H9 (cell line): ENCODE measurements around the gene TMTC2. TPM values are rescaled to one million over a fixed set of nuclear protein-coding genes. Genes with fewer than 3 reads are reported as not detected.

Source experiments
- DNase-seq: peaks from one replicate; pipeline ENCODE4 v3.0.0-alpha.2; 2017
- H2AFZ ChIP-seq: one replicate; pipeline ENCODE4 v1.6.1; 2013; ENCODE audit warnings: mild to moderate bottlenecking, low read length, control low read depth, moderate library complexity
- H2AK5ac ChIP-seq: 2 replicates; pipeline ENCODE4 v1.6.1; 2013; ENCODE audit warnings: low read length, control low read depth, mixed read lengths; ENCODE audit not compliant: insufficient read length
- H2BK120ac ChIP-seq: one replicate; pipeline ENCODE4 v1.6.1; 2013; ENCODE audit warnings: low read depth, mild to moderate bottlenecking, low read length, control low read depth, inconsistent platforms; ENCODE audit not compliant: poor library complexity, severe bottlenecking
- H2BK12ac ChIP-seq: 2 replicates; pipeline ENCODE4 v1.6.1; 2013; ENCODE audit warnings: low read length, control low read depth, mixed read lengths, low read depth; ENCODE audit not compliant: insufficient read length
- H2BK15ac ChIP-seq: 2 replicates; pipeline ENCODE4 v1.6.1; 2013; ENCODE audit warnings: low read depth, low read length, control low read depth
- H2BK20ac ChIP-seq: one replicate; pipeline ENCODE4 v1.6.1; 2013; ENCODE audit warnings: low read depth, mild to moderate bottlenecking, low read length, control low read depth, inconsistent platforms; ENCODE audit not compliant: poor library complexity, severe bottlenecking
- H2BK5ac ChIP-seq: 2 replicates; pipeline ENCODE4 v1.6.1; 2013; ENCODE audit warnings: low read length, control low read depth, mixed read lengths; ENCODE audit not compliant: insufficient read length
- H3K14ac ChIP-seq: 2 replicates; pipeline ENCODE4 v1.6.1; 2013; ENCODE audit warnings: low read length, control low read depth; ENCODE audit not compliant: insufficient read depth
- H3K18ac ChIP-seq: 2 replicates; pipeline ENCODE4 v1.6.1; 2013; ENCODE audit warnings: low read depth, mild to moderate bottlenecking, mixed read lengths, low read length, control low read depth; ENCODE audit not compliant: insufficient read length
- H3K23ac ChIP-seq: 2 replicates; pipeline ENCODE4 v1.6.1; 2013; ENCODE audit warnings: low read length, control low read depth, mixed read lengths, low read depth; ENCODE audit not compliant: insufficient read length
- H3K23me2 ChIP-seq: 2 replicates; pipeline ENCODE4 v1.6.1; 2013; ENCODE audit warnings: low read depth, mild to moderate bottlenecking, mixed read lengths, low read length, control low read depth; ENCODE audit not compliant: insufficient read length, poor library complexity, severe bottlenecking
- H3K27ac ChIP-seq: 2 replicates; pipeline ENCODE4 v1.5.1; 2013; ENCODE audit warnings: low read length, control low read depth, mixed read lengths, low read depth; ENCODE audit not compliant: insufficient read length
- H3K27me3 ChIP-seq: 2 replicates; pipeline ENCODE4 v1.6.1; 2013; ENCODE audit warnings: low read length, control low read depth, inconsistent platforms; ENCODE audit not compliant: insufficient read depth
- H3K4ac ChIP-seq: 2 replicates; pipeline ENCODE4 v1.6.1; 2013; ENCODE audit warnings: low read depth, mild to moderate bottlenecking, control low read depth, inconsistent platforms, low read length, moderate library complexity
- H3K4me1 ChIP-seq: 2 replicates; pipeline ENCODE4 v1.6.1; 2013; ENCODE audit warnings: low read length, control low read depth, inconsistent platforms; ENCODE audit not compliant: insufficient read depth
- H3K4me2 ChIP-seq: 2 replicates; pipeline ENCODE4 v1.6.1; 2013; ENCODE audit warnings: low read length, control low read depth, mixed read lengths; ENCODE audit not compliant: insufficient read length, insufficient read depth
- H3K56ac ChIP-seq: 2 replicates; pipeline ENCODE4 v1.6.1; 2013; ENCODE audit warnings: low read depth, mild to moderate bottlenecking, mixed read lengths, low read length, control low read depth; ENCODE audit not compliant: insufficient read length
- H3K79me1 ChIP-seq: 2 replicates; pipeline ENCODE4 v1.6.1; 2013; ENCODE audit warnings: low read depth, mild to moderate bottlenecking, moderate library complexity, low read length, control low read depth, inconsistent platforms; ENCODE audit not compliant: insufficient read depth, poor library complexity, severe bottlenecking
- H3K79me2 ChIP-seq: 2 replicates; pipeline ENCODE4 v1.6.1; 2013; ENCODE audit warnings: low read length, control low read depth, inconsistent platforms; ENCODE audit not compliant: insufficient read depth
- H3K9ac ChIP-seq: 2 replicates; pipeline ENCODE4 v1.6.1; 2013; ENCODE audit warnings: low read length, control low read depth, mixed read lengths; ENCODE audit not compliant: insufficient read length; ENCODE audit errors: extremely low read depth
- H3K9me3 ChIP-seq: one replicate; pipeline ENCODE4 v1.6.1; 2013; ENCODE audit warnings: low read depth, low read length, inconsistent platforms; ENCODE audit not compliant: control insufficient read depth
- H3T11ph ChIP-seq: one replicate; pipeline ENCODE4 v1.6.1; 2013; ENCODE audit warnings: mild to moderate bottlenecking, low read length, control low read depth, inconsistent platforms
- H4K20me1 ChIP-seq: one replicate; pipeline ENCODE4 v1.6.1; 2013; ENCODE audit not compliant: control insufficient read depth, insufficient read length, insufficient read depth
- H4K5ac ChIP-seq: 2 replicates; pipeline ENCODE4 v1.6.1; 2013; ENCODE audit warnings: low read depth, mild to moderate bottlenecking, mixed read lengths, low read length, control low read depth; ENCODE audit not compliant: insufficient read length
- H4K8ac ChIP-seq: replicated peaks from 2 replicates; pipeline ENCODE4 v1.6.1; 2013; ENCODE audit warnings: low read length, control low read depth, mixed read lengths, low read depth; ENCODE audit not compliant: insufficient read length
- H4K91ac ChIP-seq: 2 replicates; pipeline ENCODE4 v1.6.1; 2013; ENCODE audit warnings: low read depth, mild to moderate bottlenecking, moderate library complexity, mixed read lengths, low read length, control low read depth; ENCODE audit not compliant: insufficient read length
- H3K27ac Mint-ChIP-seq, 3 experiments: 2 replicates in 2 of 3; 3 replicates in 1 of 3; pipeline ENCODE4 v1.8.0; 2020 to 2021; ENCODE audit warnings: mixed read lengths in 3 of 3, mild to moderate bottlenecking in 1 of 3, moderate library complexity in 1 of 3
- H3K27me3 Mint-ChIP-seq: 2 replicates; pipeline ENCODE4 v1.8.0; 2021; ENCODE audit warnings: low read depth, mild to moderate bottlenecking, moderate library complexity, mixed read lengths
- H3K36me3 Mint-ChIP-seq, 3 experiments: 2 replicates in 2 of 3; 3 replicates in 1 of 3; pipeline ENCODE4 v1.8.0; 2020 to 2021; ENCODE audit warnings: low read depth in 3 of 3, mixed read lengths in 3 of 3; ENCODE audit not compliant: insufficient read depth in 1 of 3
- H3K4me1 Mint-ChIP-seq, 2 experiments: 2 replicates each; pipeline ENCODE4 v1.8.0; 2020; ENCODE audit warnings: mixed read lengths in 2 of 2
- H3K4me3 Mint-ChIP-seq, 2 experiments: 2 replicates in 1 of 2; 3 replicates in 1 of 2; pipeline ENCODE4 v1.8.0; 2020 to 2021; ENCODE audit warnings: mild to moderate bottlenecking in 2 of 2, mixed read lengths in 2 of 2, moderate library complexity in 1 of 2
- H3K9me3 Mint-ChIP-seq, 2 experiments: 2 replicates in 1 of 2; 3 replicates in 1 of 2; pipeline ENCODE4 v1.8.0; 2020; ENCODE audit warnings: mild to moderate bottlenecking in 2 of 2, mixed read lengths in 2 of 2, moderate library complexity in 1 of 2
- WGBS: extraction: QIAGEN DNeasy Blood & Tissue Kit; methylation state at CpG from one replicate; pipeline ENCODE4 v1.1.7; 2013; ENCODE audit warnings: missing lambda C conversion rate, low lambda C conversion rate, mixed read lengths; ENCODE audit not compliant: insufficient read length; ENCODE audit errors: extremely low coverage; 5-methylcytosine and 5-hydroxymethylcytosine counted together
- total RNA-seq: library from RNA; stranded (reverse); gene quantifications from 2 replicates; pipeline ENCODE4 v1.2.1, GENCODE V29; 2021
- TF ChIP-seq, protein P1 (sequence below): fragments of 200-600 bp; sonication (generic); conservative IDR thresholded peaks from 3 replicates; pipeline ENCODE4 v1.8.0; 2021; ENCODE audit warnings: antibody characterized with exemption, mild to moderate bottlenecking

The TMTC2 gene
- total RNA-seq, 1 experiment from 2014 or later, result 3.1 TPM

DNA sequence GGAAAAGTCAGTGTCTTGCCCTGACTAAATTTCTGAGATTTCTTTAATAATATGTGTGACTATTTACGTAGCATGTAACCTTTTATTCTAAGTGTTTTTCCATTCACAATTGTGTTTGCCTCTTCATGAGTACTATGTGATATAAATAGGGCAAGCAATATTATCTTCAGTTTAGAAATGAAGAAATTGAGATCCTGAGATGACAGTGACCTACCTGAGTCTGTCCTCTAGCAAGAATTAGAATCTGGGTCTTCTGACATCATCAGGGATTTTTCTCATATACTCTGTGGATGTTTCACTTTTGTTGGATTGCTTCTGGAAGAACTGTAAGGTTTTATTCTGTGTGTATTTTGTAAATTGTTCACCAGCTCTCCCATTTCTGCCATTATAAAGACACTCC, 35.0 kb downstream of the TMTC2 start:
- Mint-ChIP-seq H3K36me3 (peaks cover 0 to 6% (median 5%) of the 10 kb centered on the region in 3 experiments; a peak in 4 of 7 replicates), H3K27ac (no peak overlapping the region), H3K9me3 (no peaks in the 10 kb centered on the region; a peak in 1 of 5 replicates), H3K4me3 (no peak overlapping the region), H3K27me3 (no peaks in the 10 kb centered on the region), H3K4me1 (peaks cover 14 to 15% of the 10 kb centered on the region in 2 experiments)
- Histone ChIP-seq H3K4ac (no peak overlapping the region), H3K9ac (no peak overlapping the region), H3T11ph (no peak overlapping the region), H2BK5ac (no peak overlapping the region), H3K27me3 (no peaks in the 10 kb centered on the region), H3K9me3 (no peaks in the 10 kb centered on the region), H4K8ac (no peak overlapping the region), H4K5ac (no peak overlapping the region), H3K27ac (no peak overlapping the region), H2BK20ac (no peak overlapping the region), H3K23me2 (no peaks in the 10 kb centered on the region), H3K79me2 (no peaks in the 10 kb centered on the region), H2BK120ac (no peak overlapping the region), H3K18ac (no peak overlapping the region), H2AK5ac (no peak overlapping the region), H3K23ac (no peak overlapping the region), H3K14ac (no peak overlapping the region), H3K4me2 (no peak overlapping the region), H4K20me1 (no peaks in the 10 kb centered on the region), H4K91ac (no peak overlapping the region), H2BK15ac (no peak overlapping the region), H2BK12ac (no peak overlapping the region), H3K4me1 (no peaks in the 10 kb centered on the region; the same call in 1 of the 2 replicates), H3K56ac (no peak overlapping the region), H3K79me1 (no peaks in the 10 kb centered on the region), H2AFZ (no peak overlapping the region)
- no CpG with 5 or more reads among the region's 1 CpG for WGBS
- DNase-seq, result no peak
- TF ChIP-seq, protein P1, sequence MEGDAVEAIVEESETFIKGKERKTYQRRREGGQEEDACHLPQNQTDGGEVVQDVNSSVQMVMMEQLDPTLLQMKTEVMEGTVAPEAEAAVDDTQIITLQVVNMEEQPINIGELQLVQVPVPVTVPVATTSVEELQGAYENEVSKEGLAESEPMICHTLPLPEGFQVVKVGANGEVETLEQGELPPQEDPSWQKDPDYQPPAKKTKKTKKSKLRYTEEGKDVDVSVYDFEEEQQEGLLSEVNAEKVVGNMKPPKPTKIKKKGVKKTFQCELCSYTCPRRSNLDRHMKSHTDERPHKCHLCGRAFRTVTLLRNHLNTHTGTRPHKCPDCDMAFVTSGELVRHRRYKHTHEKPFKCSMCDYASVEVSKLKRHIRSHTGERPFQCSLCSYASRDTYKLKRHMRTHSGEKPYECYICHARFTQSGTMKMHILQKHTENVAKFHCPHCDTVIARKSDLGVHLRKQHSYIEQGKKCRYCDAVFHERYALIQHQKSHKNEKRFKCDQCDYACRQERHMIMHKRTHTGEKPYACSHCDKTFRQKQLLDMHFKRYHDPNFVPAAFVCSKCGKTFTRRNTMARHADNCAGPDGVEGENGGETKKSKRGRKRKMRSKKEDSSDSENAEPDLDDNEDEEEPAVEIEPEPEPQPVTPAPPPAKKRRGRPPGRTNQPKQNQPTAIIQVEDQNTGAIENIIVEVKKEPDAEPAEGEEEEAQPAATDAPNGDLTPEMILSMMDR, result no peak
